Upper lobe of left lung (tissue), 6 donors: Measurements from ENCODE around the gene SV2C. TPM values are rescaled to one million over a fixed set of nuclear protein-coding genes. Genes with fewer than 3 reads are reported as not detected.
A peak's percentile ranks its signal among the peaks of the same experiment; 100 is the strongest.

Experiments used
- ATAC-seq, 2 donors: fragments of 200-7000 bp; cut with Tn5 transposase; one replicate each; pipeline ENCODE4 v1.9.1; 2022; ENCODE audit warnings: mild to moderate bottlenecking in 2 of 2, moderate library complexity in 2 of 2; ENCODE audit not compliant: low FRiP score in 2 of 2
- DNase-seq, 2 donors: peaks; one replicate each; pipeline ENCODE4 v3.0.0-alpha.2; 2019 to 2020
- H3K27ac ChIP-seq, 4 donors: fragments of 200-600 bp; sonication (generic); one replicate each; pipeline ENCODE4 v1.5.1; 2016 to 2019
- H3K27me3 ChIP-seq, 4 donors: fragments of 200-600 bp; sonication (generic); one replicate each; pipeline ENCODE4 v1.5.1; 2017 to 2019
- H3K36me3 ChIP-seq, 4 donors: fragments of 200-600 bp; sonication (generic); one replicate each; pipeline ENCODE4 v1.5.1; 2016 to 2019
- H3K4me1 ChIP-seq, 4 donors: fragments of 200-600 bp; sonication (generic); one replicate each; pipeline ENCODE4 v1.5.1; 2018 to 2019
- H3K4me3 ChIP-seq, 4 donors: fragments of 200-600 bp; sonication (generic); one replicate each; pipeline ENCODE4 v1.5.1; 2017 to 2019; ENCODE audit warnings: mild to moderate bottlenecking in 2 of 4, moderate library complexity in 1 of 4
- H3K9me3 ChIP-seq, 4 donors: fragments of 200-600 bp; sonication (generic); one replicate each; pipeline ENCODE4 v1.5.1; 2018 to 2019
- CTCF ChIP-seq, 6 experiments: fragments of 450-650 bp in 4 of 6; fragments of 200-600 bp in 2 of 6; sonication (generic) in 2 of 6; IDR thresholded peaks; one replicate each; pipeline ENCODE4 v1.5.1; 2016 to 2019; ENCODE audit warnings: antibody characterized with exemption in 6 of 6
- EP300 ChIP-seq, 4 donors: sonication (generic); formaldehyde crosslinking; IDR thresholded peaks; one replicate each; pipeline ENCODE4 v1.5.1; 2017; ENCODE audit warnings: antibody characterized with exemption in 4 of 4, control low read depth in 2 of 4
- POLR2A ChIP-seq, 4 donors: fragments of 450-650 bp; IDR thresholded peaks; one replicate each; pipeline ENCODE4 v1.5.1; 2016 to 2017; ENCODE audit warnings: antibody characterized with exemption in 4 of 4, mild to moderate bottlenecking in 2 of 4
- POLR2AphosphoS5 ChIP-seq, 2 donors: sonication (generic); formaldehyde crosslinking; IDR thresholded peaks; one replicate each; pipeline ENCODE4 v1.5.1; 2017; ENCODE audit warnings: antibody characterized with exemption in 2 of 2
- WGBS, 2 donors: methylation state at CpG; one replicate each; pipeline ENCODE4 v1.1.5; 2017 to 2018; 5-methylcytosine and 5-hydroxymethylcytosine counted together
- total RNA-seq, 6 donors: library from RNA; depleted of rRNA in 4 of 6; stranded (reverse); fragments of >200 nt in 4 of 6; gene quantifications; one replicate each; pipeline versions ENCODE4 v1.1.0 to v1.2.1, GENCODE V29; 2016 to 2021
- donor health status: DM: no; HTN: no; CAD: no; lungs with moderate emphysema.
- donor health status: DM: no; HTN: yes; CAD: no; lungs with severe emphysema.

SV2C gene
- total RNA-seq, 6 donors from 2014 or later: 0.15 to 0.51 (median 0.21) TPM; not detected in 2

DNA sequence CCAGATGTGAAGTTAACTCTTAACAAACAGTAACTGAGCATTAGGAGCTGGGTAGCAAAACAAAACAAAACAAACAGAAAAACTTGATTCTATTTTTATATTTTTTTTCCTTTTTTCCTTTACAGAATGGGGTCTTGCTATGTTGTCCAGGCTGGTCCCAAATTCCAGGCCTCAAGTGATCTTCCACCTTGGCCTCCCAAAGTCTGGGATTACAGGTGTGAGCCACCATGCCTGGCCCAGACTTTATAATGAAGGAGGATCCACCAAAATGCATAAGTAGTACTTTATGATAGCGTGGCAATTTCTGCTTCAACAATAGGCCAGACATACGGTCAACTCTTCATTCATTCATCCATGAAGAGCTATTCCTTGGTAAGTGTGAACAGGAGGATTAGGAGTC, 314.0 kb downstream of the SV2C start:
- H3K4me3 ChIP-seq: no peak overlapping the region
- 98 to 100% methylated on average over 2 of the region's 2 CpGs for WGBS, 2 donors
- DNase-seq: no peak

DNA sequence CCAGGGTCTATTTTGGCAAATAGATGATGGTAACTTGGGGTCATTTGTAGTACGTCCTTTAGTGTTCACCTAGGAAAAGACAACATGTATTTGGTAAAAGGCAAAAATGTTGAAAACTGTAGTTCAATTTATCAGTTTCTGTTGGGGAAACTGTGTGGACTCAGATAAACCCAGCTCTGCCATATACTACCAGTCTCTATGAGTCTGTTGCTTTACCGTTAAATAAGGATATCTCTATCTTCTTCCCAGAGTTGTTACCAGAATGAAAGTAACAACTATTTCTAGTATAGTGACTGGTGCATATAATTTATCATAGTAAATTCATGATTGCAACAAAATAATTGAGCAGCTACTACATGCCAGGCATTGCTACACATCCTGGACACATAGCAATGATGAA, 316.1 kb downstream of the SV2C start:
- no peak for DNase-seq
- WGBS, 2 donors: 90 to 96% methylated on average over 2 of the region's 2 CpGs
- no peaks in the 10 kb centered on the region for H3K36me3 ChIP-seq
- H3K9me3 ChIP-seq: no peaks in the 10 kb centered on the region
- no peak overlapping the region for H3K4me3 ChIP-seq
- ATAC-seq: no peak
- H3K4me1 ChIP-seq: peaks cover 0 to 29% (median 19%) of the 10 kb centered on the region in 4 donors
- TF ChIP-seq POLR2A (IDR thresholded peaks at IDR 0.05) (no peak), CTCF (IDR thresholded peaks at IDR 0.05) (no peak), EP300 (IDR thresholded peaks at IDR 0.05) (no peak), POLR2AphosphoS5 (IDR thresholded peaks at IDR 0.05) (no peak)
- H3K27me3 ChIP-seq: no peaks in the 10 kb centered on the region
- H3K27ac ChIP-seq: no peak overlapping the region

More for the DNA sequence above, 314.0 kb downstream of the SV2C start:
- ATAC-seq: no peak
- TF ChIP-seq CTCF (IDR thresholded peaks at IDR 0.05) (no peak), POLR2AphosphoS5 (IDR thresholded peaks at IDR 0.05) (no peak), POLR2A (IDR thresholded peaks at IDR 0.05) (no peak)
- Histone ChIP-seq H3K27ac (no peak overlapping the region), H3K27me3 (no peaks in the 10 kb centered on the region), H3K9me3 (no peaks in the 10 kb centered on the region), H3K4me1 (peaks cover 0 to 11% (median 8%) of the 10 kb centered on the region in 4 donors), H3K36me3 (no peaks in the 10 kb centered on the region)

- Histone ChIP-seq H3K27me3 (no peaks in the 10 kb centered on the region), H3K4me1 (peaks cover 0 to 39% (median 26%) of the 10 kb centered on the region in 4 donors), H3K9me3 (no peaks in the 10 kb centered on the region), H3K4me3 (no peak overlapping the region), H3K27ac (no peak overlapping the region), H3K36me3 (no peaks in the 10 kb centered on the region)
- DNase-seq (no peak), ATAC-seq (no peak)
- TF ChIP-seq POLR2AphosphoS5 (IDR thresholded peaks at IDR 0.05) (no peak), CTCF (IDR thresholded peaks at IDR 0.05) (no peak), EP300 (IDR thresholded peaks at IDR 0.05) (no peak), POLR2A (IDR thresholded peaks at IDR 0.05) (no peak)
- 74 to 92% methylated on average over 5 of the region's 5 CpGs for WGBS, 2 donors
Observed at GRCh38 chr5:76400466-76400865, 317.3 kb downstream of the SV2C start.

GRCh38 chr5:76401801-76402250, 318.6 kb downstream of the SV2C start:
- Histone ChIP-seq H3K27ac (peak overlapping the region; percentile 69 to 92 (median 86)), H3K27me3 (no peaks in the 10 kb centered on the region), H3K9me3 (no peaks in the 10 kb centered on the region), H3K4me1 (peaks cover 0 to 39% (median 28%) of the 10 kb centered on the region in 4 donors), H3K4me3 (peak overlapping the region in 3 of 4 donors; percentile 69 to 77 (median 76)), H3K36me3 (no peaks in the 10 kb centered on the region)
- no peak for TF ChIP-seq EP300 (IDR thresholded peaks at IDR 0.05)
- TF ChIP-seq POLR2AphosphoS5 (IDR thresholded peaks at IDR 0.05): no peak
- no peak for TF ChIP-seq CTCF (IDR thresholded peaks at IDR 0.05)
- no peak for TF ChIP-seq POLR2A (IDR thresholded peaks at IDR 0.05)
- WGBS, 2 donors: 17 to 22% methylated on average over 11 of the region's 11 CpGs
- peak in 1 of 2 donors; percentile 25 for DNase-seq
- ATAC-seq: peak in 1 of 2 donors; percentile 17

DNA sequence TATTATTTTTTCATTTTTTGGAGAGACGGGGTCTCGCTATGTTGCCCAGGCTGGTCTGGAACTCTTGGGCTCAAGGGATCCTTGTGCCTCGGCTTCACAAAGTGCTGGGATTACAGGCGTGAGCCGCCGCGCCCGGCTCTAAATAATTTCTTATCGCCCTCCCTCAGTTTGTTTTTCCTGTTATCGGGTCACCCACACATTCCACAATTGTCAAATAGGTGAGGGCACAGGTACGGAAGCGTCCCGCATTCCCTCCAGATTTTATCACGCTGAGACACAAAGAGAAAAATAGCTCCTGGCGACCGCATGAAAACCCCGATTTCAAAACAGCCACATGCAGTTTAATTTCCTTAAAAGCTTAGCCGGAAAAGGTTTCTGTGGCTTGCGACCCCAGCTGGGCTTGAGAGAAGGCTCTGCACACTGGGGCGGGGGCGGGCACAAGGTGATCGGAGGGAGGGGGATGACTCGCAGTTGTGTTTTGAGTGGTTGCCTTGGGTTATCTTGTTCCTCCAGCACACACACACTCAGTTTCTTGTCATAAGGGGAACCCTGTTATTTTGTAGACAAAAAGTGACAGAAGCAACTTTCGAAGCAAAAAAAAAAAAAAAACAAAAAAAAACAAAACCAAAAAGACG, 319.2 kb downstream of the SV2C start:
- TF ChIP-seq POLR2AphosphoS5 (IDR thresholded peaks at IDR 0.05): no peak
- no peak for TF ChIP-seq CTCF (IDR thresholded peaks at IDR 0.05)
- no peak for TF ChIP-seq EP300 (IDR thresholded peaks at IDR 0.05)
- no peak for TF ChIP-seq POLR2A (IDR thresholded peaks at IDR 0.05)
- H3K36me3 ChIP-seq: no peaks in the 10 kb centered on the region
- H3K27ac ChIP-seq: peak overlapping the region; percentile 69 to 92 (median 86)
- WGBS, 2 donors: 0 to 1% methylated on average over 25 of the region's 25 CpGs
- H3K9me3 ChIP-seq: no peaks in the 10 kb centered on the region
- DNase-seq (peak; percentile 25 to 64), ATAC-seq (peak; percentile 78 to 80)
- H3K4me3 ChIP-seq: peak overlapping the region in 3 of 4 donors; percentile 69 to 77 (median 76)
- no peaks in the 10 kb centered on the region for H3K27me3 ChIP-seq
- peaks cover 0 to 40% (median 31%) of the 10 kb centered on the region in 4 donors for H3K4me1 ChIP-seq
